Gastroesophageal sphincter (tissue), 3 donors: Measurements from ENCODE around the gene WDR18.

Experiments used
- POLR2A ChIP-seq, 2 donors: fragments of 450-650 bp; IDR thresholded peaks; one replicate each; pipeline ENCODE4 v1.6.1; 2017; ENCODE audit warnings: antibody characterized with exemption in 2 of 2, mild to moderate bottlenecking in 2 of 2, moderate library complexity in 1 of 2
- POLR2AphosphoS5 ChIP-seq: sonication (generic); formaldehyde crosslinking; IDR thresholded peaks from one replicate; pipeline ENCODE4 v1.6.1; 2017; ENCODE audit warnings: antibody characterized with exemption
- TF ChIP-seq, protein P1 (sequence below), 4 experiments: fragments of 200-600 bp in 2 of 4; fragments of 450-650 bp in 2 of 4; sonication (generic) in 1 of 4; IDR thresholded peaks; one replicate each; pipeline ENCODE4 v1.5.1; 2017 to 2019; ENCODE audit warnings: antibody characterized with exemption in 4 of 4, mild to moderate bottlenecking in 2 of 4, moderate library complexity in 2 of 4

DNA sequence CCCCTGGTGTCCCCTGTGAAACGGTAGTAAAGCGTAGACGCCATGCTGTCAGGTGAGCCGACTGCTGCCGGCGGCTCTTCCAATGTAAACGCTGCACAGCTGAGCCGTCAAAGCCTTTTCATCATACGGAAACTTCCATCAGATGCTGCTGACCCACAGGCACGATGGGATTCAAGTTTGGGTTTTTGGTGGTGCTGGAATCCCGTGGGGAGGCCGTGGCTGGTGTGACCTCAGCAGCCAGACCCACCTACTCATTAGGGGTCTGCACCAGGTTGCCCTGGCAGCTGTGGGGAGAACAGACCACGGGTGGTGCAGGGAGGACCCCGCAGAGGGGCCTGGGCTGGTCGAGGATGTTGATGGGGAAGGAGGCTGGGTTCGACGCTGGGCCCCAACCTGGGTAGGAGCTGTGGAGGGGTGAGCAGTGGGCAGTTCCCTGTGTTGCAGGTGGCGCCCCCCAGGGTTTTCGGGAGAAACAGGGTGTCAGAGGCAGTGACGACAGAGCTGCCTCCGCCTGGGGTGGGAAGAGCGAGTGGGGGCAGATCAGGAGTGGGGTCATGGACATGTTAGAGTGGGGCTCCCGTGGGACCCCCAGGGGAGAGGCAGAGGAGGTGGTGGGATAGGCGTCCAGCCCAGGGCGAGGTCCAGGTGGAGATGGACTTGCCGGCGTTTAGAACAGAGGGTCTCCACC, 22.7 kb downstream of the WDR18 start:
- TF ChIP-seq, protein P1, sequence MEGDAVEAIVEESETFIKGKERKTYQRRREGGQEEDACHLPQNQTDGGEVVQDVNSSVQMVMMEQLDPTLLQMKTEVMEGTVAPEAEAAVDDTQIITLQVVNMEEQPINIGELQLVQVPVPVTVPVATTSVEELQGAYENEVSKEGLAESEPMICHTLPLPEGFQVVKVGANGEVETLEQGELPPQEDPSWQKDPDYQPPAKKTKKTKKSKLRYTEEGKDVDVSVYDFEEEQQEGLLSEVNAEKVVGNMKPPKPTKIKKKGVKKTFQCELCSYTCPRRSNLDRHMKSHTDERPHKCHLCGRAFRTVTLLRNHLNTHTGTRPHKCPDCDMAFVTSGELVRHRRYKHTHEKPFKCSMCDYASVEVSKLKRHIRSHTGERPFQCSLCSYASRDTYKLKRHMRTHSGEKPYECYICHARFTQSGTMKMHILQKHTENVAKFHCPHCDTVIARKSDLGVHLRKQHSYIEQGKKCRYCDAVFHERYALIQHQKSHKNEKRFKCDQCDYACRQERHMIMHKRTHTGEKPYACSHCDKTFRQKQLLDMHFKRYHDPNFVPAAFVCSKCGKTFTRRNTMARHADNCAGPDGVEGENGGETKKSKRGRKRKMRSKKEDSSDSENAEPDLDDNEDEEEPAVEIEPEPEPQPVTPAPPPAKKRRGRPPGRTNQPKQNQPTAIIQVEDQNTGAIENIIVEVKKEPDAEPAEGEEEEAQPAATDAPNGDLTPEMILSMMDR (IDR thresholded peaks at IDR 0.05) = no peak
- no peak for TF ChIP-seq POLR2AphosphoS5
- TF ChIP-seq POLR2A (IDR thresholded peaks at IDR 0.05) = no peak
